SHP77 (cell line): ENCODE measurements around the gene FSD2.

Experiments
- DNase-seq, 2 experiments: peaks; one replicate each; lab custom pipeline; 2025; lab: John Stamatoyannopoulos, UW

FSD2 gene

DNA sequence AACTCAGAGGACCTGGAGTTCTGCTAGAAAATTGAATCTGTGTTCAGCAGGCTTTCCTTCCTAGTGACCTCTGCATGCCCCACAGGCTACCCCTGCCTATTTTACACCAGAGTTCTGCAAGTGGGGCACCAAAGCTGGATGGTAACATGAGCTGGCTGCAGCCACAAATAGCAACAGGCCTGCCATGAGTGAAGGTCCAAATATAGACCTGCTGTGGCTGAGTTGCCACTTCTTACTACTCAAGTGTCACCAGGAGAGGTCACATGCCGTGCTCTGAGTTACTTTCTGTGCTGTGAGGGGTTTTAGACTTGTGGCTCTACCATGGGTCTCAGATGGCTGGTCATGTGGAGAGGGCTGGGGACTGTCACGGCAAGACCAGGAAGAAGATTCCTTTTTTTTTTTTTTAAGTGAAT, at the start of gene FSD2:
Gene FSD2, minus strand, starts transcription at position 76 of the 413 bp plus-strand sequence. CDS start 18,679 bp downstream, outside the sequence.
- peak in 1 of 2 experiments; percentile 22 for DNase-seq

DNA sequence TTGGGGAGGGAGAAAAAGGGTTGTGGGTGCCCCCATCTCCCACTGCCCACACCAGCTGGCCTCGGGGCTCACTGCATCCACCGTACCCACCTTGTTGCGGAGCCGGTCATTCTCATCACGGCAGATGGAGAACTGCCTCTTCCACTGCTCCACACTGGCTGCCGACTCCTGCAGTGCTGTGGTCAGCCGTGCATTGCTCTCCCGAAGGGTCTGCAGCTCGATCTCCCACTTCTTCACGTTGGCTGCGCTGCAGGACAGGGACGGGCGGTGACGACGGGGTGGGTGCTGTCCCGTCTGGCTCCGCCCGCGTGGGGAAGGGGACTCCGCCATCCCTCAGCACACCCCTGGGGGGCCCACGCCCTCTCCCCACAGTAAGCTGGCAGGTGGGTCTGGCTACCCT, 48.7 kb upstream of the FSD2 start:
- no peak for DNase-seq

DNA sequence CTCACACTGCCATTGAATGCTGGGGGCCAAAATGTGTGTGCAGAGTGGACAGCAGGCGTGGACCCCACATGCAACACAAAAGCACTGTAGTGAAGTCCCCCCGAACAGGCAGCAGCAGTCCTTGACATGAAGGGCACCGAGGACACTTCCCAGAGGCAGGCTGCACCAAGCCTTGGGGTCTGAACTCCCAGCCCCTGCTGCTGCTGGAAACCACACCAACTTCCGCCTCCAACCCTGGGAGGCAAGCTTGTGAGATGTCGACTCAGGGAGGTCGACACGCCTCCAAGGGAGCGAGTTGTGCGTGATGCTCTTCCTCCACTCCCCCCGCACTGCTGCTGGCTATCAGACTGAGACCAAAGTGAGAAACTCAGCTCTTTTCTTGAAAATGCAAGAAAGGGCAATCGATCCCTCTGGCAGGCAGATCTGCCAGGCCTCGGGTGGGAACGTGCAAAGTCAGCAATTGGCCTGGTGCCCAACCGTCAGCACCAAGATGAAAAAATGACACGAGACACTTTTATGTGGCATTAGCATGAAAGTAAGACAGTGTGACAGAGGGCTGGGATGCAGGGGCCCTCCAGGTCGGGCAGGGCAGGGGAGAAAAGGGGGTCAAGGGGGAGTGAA, 47.2 kb upstream of the FSD2 start:
- DNase-seq: no peak

DNA sequence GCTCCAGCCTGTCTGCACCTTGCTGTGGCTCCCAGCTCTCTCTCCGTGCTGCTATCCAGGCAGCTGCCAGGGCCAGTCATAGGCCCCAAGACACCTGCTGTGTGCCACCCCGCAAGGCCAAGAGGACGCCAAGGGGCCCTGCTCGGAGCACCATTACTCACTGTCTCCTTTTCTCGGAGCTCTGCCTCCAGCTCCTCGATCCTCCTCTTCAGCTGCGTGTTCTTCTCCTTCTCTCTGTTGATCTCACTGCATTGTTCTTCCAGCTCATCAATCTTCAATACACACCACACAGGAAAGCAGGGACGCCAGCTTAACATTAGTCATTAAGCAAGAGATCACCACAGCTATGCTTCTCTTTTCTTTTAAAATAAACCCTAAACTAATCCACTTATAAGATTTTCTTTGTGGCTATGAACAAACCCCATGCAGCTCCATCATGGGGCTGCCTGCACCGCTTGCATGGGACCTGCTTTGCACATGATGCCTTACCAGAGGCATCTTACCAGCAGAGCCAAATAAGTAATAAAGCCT, 46.2 kb upstream of the FSD2 start:
- DNase-seq: no peak

GRCh38 chr15:82851306-82851850, 45.5 kb upstream of the FSD2 start:
- no peak for DNase-seq

GRCh38 chr15:82850731-82851130, 44.9 kb upstream of the FSD2 start:
- no peak for DNase-seq

- peak; percentile 63 to 89 for DNase-seq
These were observed 44.0 kb upstream of the FSD2 start for GRCh38 chr15:82849556-82850512.

DNA sequence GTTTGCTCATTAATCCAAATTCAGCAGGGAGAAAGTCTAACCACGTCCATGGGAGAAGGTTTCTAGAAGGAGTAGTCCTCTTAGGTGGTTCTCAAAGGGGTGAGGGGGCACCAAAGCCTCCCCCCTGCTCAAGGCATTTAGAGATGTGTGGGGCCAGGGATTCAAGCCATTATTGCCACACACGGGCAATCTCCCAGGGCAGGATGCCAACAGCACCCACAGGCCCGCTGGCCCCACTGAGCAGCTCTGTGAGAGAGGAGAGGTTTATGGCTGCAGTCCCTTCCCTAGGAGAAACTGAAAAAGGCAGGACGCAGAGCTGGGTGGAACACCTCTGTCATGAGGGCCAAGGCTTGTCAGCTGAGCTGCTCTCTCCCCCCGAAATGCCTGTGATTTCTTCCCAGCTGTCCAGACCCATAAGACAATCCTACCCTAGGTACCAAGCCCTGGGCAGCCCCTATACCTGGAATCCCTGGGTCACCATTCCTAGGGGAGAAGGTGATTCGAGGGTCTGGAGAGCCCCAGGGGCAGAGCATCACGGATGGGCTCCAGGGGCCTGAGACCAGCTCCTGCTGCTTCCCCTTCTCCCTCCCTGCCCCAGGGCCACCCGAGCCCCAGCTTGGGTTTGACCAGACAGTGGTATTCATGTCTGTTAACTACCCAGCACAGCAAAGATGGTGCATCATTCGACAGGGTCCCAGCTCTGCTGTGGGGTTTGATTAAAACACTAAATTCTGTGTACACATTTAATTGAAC, 42.5 kb upstream of the FSD2 start:
- no peak for DNase-seq

GRCh38 chr15:82847703-82848102, 41.8 kb upstream of the FSD2 start:
- no peak for DNase-seq

GRCh38 chr15:82846621-82847020, 40.8 kb upstream of the FSD2 start:
- no peak for DNase-seq

- DNase-seq: no peak
These were observed 39.8 kb upstream of the FSD2 start for GRCh38 chr15:82845686-82846085.

DNA sequence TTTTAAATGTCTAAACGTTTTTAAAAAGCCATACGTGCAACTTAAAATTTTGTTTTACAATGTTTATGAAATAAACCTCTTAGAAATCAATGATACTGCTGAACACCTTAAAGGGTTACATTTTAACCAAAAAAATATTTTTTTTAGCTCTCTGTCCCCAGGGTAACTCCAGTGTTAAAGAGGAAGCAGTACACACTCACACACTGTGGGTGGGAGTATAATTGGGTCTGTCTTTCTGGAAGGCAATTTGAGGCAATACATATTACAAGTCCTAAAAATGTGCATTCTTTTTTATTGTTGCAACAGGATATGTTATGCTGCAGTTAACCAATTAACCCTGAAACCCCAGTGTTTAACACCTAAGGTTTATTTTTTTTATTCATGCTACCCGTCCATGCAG, 37.7 kb upstream of the FSD2 start:
- DNase-seq: no peak

DNA sequence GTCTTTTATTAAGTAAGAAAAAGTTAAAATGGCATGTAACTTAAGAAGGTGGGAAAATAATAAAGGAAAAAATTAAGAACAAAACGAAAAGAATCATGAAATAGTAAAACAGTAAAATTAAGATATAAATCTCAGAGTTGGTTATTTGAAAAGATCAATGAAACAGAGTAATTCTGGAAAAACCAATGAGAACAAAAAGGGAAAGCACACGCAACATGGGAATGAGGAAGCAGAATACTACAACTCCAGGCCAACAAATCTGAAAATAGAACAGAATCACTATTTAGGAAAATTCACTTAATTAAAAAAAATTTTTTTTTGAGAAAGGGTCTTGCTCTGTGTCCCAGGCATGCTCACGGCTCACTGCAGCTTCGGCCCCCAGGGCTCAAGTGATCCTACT, 34.3 kb upstream of the FSD2 start:
- DNase-seq: no peak

GRCh38 chr15:82839136-82839535, 33.3 kb upstream of the FSD2 start:
- no peak for DNase-seq

DNA sequence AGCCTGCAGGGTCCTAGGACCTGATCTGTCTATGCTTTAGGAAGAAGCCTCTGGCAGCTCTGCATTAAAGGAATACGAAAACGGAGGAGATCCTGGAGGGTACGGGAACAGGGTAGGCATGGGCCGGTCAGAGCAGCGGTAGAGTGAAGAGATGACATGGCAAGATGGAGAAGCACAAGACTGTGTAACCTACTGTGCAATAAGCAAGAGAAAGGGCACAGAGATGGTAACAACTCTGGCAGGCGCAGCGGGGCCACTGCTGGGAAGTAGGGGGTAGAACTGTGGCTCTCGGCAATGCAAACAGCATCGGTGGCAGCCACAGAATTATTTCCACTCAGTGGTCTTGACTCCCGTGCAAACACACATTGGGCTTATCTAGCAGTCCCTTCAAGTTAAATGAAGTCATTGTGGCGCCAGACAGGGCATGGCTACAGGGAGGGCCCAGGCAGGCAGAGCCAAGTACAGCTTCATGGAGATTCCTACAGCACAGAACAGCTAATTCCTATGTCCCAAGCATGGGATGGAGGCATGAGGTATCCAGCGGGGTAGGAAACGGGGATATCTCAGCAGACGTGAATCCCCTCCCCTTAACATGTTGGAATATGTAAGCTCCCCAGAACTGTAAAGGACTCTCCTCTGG, 32.3 kb upstream of the FSD2 start:
- no peak for DNase-seq

- no peak for DNase-seq
These were observed 29.6 kb upstream of the FSD2 start for GRCh38 chr15:82835391-82835917.

DNA sequence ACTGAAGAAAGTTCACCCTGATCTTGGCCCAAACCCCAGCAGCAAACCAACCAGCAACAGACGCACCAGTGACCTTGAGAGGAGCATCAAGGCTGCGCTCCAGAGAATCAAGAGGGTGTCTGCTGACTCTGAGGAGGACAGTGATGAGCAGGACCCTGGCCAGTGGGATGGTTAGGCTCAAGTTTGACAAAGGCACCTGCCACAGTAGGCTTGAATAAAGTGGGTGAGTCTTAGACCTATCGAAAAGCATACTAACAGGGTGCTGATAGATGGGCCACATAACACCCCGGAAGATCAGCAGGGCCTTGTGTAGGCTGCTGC, 27.5 kb upstream of the FSD2 start:
- DNase-seq: no peak

GRCh38 chr15:82832601-82833361, 26.9 kb upstream of the FSD2 start:
- no peak for DNase-seq

DNA sequence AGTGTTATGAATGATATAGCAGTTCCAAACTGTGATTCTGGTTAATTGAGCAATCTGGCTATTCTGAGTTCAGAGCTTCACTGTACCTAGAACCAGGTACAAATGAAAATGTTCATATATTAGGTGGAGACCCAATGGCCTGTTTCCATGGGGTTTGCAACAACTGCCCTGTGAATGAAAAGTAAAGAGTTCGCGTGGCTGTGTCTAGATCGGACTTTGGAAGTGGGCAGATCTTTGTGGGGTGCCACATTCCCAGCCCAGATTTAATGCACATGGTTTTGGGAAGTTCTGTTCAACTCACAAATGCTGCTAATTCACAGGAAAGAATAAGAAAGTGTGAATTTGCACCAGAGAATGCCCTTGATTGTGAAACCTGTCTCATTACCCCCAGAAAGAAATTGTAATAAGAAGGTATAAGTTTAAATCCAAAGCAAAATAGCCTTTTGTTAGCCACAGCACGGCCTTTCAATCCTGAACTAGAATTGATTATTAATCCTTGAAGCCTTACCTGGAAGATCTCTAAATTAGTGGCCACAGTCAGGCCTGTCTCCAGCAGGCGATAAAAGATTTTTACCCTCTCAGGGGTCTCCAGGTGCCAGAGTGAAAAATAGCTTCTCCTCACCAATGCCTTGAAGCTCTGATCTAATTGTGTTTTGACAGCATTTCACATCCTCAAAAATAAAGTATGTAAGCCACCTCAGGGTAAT, 26.2 kb upstream of the FSD2 start:
- DNase-seq: no peak
